Measurements from ENCODE around the gene CXXC1.

DNA sequence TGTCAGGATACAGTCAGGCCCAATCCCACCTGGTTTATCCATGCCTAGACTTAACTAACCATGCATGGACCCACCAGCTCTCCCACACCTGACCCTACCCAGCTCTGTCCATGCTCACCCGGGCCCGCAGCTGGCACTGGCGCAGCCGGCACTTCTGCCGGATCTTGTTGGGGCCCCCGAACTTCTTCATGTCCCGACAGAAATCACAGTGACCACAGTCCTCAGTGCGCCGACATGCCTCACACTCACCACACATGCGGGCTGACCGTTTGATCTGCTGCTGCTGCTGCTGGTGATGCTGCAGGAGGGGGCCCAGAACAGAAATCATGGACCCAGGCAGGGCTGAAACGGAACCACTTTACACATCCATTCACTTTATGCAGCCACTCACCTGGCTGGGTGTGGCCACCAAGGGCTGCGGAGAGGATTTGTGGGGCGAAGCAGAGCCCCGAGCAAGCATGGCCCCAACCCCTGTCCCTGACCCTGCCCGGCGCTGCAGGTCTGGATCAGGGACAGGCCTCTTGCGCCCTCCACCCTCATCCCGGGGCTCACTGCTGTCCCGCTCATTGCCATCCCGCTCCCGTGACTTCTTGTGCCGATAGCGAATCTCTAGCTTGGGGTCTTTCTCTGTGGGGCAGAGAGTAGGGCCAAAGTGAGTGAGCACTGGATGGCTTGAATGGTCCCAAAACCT is 1.7 kb downstream of the CXXC1 start:
- TF ChIP-seq, protein P1, sequence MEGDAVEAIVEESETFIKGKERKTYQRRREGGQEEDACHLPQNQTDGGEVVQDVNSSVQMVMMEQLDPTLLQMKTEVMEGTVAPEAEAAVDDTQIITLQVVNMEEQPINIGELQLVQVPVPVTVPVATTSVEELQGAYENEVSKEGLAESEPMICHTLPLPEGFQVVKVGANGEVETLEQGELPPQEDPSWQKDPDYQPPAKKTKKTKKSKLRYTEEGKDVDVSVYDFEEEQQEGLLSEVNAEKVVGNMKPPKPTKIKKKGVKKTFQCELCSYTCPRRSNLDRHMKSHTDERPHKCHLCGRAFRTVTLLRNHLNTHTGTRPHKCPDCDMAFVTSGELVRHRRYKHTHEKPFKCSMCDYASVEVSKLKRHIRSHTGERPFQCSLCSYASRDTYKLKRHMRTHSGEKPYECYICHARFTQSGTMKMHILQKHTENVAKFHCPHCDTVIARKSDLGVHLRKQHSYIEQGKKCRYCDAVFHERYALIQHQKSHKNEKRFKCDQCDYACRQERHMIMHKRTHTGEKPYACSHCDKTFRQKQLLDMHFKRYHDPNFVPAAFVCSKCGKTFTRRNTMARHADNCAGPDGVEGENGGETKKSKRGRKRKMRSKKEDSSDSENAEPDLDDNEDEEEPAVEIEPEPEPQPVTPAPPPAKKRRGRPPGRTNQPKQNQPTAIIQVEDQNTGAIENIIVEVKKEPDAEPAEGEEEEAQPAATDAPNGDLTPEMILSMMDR (IDR thresholded peaks at IDR 0.05): no peak
- no peak for TF ChIP-seq POLR2A (IDR thresholded peaks at IDR 0.05)
